Smooth muscle cell of the brain vasculature (primary cell): ENCODE results near the gene ABHD17C.

Experiments used
- DNase-seq: peaks from one replicate; pipeline ENCODE4 v3.0.0-alpha.2; 2012; ENCODE audit warnings: low read depth, low spot score

Gene ABHD17C

DNA sequence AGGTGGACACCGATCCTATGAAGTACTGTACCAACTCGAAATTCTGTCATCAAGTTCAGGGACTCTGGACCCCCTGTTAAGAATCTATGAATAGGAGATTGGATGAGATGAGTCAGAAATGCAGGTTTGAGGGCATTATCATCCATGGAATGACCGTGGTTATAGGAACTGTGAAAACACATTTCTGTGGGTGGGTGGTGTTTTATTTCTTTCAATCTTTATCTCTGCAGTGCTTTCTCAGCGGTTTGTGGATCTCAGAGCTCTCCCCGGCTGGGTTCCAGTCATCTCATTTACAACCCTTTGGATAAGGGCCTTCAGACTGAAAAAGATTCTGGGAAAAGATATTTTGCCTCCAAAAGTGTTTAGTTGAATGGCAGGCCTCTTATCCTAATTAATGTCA, 5.4 kb upstream of the ABHD17C start:
- DNase-seq, result no peak

DNA sequence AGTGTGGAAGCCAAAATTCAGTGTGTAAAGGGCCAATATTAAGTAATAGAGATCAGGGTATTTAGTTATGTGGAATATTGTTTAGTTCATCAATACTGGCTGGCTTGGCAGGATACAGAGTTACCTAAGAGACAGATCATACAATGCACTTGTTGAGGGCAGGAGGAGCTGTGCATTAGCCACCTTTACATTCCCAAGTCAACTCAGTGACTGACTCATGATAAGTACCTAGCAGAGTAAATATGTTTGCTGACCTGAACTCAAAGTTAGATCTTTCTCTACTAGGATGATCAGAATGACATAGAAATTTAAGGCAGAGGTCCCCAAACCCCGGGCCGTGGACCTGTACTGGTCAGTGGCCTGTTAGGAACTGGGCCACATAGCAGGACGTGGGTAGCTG, 3.5 kb upstream of the ABHD17C start:
- no peak for DNase-seq

DNA sequence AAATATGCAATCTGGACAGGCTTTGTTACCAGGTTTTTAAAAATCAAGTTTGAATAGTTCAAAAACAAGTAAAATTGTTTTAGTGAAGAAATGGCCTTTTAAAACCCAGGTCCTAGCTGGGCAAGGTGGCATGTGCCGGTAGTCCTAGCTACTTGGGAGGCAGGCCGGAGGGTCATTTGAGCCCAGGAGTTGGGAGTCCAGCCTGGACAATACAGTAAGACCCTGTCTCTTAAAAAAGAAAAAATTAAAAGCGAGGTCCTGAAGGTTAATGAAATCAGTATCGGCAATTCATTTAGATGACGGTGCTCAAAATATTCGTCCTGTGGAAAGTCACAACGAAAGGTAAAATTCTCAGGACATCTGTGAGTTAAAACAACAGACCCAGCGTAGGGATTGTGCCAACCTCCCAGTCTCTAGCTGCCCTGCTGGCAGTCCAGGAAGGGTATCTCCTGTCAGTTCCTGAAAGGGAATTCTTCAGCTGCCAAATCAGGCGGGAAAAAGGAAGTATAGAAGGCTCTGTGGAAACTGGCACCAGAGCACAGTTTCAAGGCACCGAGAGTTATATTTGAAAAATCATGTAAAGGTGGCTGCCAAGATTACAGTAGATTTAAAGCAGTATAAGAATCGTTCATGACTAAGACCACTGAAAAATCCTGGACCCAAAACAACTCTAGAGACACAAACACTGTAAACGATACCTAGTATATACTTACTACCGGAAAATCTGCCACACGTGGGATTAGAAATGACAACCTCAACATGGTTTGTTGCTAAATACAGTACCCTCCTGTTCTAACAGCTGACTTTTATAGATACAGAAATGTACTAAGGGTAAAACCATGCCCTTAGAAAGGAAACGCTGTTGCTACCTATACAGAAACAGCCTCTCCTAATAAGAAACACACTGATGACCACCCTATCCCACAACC, 1.2 kb upstream of the ABHD17C start:
- no peak for DNase-seq

DNA sequence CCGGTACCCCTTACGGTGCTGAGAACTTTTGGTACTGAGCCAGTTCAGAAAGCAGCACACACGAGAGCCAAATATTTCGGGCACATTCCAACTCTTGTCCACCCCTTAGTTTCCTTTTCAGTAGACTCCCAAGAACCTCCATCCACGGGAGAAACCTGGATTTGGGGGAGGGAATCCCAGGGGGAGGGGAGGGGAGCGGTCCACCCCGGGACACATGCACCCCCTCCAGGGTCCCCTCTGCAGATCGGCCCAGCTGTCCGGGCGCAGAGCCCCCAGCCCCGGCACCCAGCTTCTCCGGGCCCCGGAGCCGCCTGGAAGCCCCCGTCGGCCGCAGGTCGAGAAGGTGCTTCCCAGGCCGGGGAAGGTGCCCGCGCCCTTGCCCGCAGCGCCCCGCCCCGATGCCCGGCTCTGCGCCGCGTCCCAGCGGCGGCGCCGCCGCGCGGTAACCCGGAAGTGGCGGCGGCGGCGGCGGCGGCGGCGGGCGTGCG, 455 bp upstream of the ABHD17C start:
- no peak for DNase-seq

DNA sequence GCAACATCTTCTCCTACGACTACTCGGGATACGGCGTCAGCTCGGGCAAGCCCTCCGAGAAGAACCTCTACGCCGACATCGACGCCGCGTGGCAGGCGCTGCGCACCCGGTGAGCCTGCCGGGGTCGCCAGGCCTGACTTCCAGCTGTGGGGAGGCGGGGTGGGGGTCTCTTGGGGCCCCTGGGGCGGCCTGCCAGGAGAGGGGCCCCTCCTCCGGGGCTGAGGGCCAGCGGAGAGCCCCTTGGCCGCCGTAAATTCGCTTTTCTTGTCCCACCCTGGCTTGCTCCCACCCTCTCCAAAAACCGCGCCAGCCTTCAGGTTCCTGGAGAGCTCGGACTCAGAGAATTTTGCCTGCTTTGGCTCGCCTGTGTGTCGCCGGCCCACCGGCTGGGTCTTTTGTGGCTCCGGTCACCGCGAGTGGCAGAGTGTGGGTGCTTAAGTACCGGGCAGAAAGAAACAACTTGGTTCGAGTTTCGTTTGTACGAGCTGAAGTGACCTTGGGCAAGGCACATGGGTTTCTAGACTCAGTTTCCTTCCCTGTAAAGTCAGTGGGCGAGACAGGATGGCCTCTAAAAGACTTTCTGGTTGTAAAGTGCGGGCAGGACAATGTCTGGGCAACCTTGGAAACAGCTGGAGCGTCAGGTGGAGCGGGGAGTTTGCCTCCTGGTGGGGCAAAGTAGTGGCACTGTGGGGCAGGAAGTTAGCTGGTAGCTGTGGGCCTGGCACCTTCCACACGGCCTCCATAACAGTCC, 976 bp downstream of the ABHD17C start:
- DNase-seq, result no peak

DNA sequence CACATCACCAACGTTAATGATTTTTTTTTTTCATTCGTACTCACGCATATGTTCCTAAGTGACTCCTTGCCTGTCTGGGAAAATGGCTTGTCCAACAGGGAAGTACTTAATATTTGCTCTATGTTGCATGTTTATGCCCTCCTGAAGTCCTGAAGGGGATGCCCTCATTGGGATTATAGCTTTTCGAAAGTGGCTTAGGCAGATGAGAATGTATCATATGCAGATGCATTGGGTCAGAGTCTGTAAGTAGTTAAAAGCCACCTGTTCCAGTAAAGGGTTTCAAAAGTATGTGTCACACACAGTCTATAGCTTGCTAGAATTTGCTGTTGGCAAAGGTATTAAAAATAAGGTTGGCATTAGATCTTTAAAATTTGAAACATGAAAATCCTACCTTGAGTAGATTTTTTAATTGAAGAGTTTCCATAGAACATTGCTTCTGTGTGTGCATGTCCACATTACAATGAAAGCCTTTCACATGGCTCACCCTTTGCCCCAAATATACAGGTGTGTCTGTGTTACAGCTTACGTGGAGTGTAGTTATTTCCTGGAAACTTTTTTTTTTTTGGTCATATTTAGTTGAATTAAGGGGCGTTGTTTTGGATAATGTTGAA, 2.1 kb downstream of the ABHD17C start:
- DNase-seq, result no peak

DNA sequence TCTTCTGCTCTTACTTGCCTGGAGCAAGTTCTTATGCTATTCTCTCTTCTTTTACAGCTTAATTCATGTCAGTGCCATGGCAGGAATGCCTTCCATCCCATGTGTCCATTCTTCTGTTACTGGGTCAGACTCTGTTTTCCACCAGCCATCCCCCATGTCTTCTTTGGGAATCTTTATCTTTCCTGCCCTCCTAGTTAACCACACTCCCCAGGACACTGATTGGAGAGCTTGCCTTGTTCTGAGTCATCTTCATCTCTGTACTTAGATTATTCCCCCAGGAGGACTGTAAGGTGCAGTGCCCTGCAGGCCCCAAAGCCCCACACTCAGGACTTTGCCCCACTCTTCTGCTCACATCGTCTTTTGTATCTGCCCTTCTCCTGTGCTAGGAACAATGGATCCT, 3.6 kb downstream of the ABHD17C start:
- DNase-seq, result no peak

DNA sequence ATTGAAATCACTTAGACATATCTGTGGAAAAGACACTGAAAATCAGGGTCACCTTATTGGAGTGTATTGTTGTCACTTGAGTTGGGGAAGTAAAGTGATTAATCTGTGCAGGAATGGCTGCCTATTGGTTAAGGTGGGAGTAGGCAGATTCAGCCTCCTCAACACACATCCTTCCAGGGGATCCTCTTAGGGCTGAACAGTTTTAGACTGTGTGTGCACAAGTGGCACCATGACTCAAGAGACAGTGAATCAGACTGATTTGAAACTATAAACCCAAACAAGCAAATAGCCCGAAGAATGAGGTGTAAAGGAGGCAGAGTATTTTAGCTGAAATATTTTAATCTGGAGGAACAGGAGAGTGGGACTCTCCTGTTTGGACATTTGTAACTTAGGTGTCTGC, 4.9 kb downstream of the ABHD17C start:
- no peak for DNase-seq

DNA sequence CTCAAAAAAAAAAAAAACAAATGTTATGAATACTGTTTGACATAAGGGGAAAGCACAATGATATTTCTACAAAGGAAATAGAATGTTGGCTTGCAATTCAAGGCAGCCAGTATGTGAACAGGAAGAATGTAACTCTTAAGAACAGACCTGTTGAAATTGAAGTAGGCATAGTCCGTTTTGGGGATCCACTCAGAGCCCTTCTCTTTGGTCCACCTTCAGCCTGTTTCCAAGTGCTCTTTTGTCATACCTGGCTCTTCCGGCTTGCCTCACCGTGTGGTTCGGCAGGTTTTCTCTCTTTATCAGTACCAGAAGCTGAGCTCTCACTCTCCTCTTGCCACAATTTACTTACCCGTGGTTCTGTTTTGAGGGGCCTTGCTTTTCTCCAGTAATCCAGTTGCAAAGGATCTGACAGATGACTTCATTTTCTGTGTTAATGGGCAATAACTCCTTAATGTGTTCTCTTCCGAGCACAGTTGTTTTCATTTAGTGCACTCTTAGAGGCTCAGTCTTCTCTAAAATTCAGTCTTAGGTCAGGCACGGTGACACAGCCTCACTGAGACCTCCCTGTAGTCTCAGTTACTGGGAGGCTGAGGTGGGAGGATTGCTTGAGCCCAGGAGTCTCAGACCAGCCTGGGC, 6.7 kb downstream of the ABHD17C start:
- DNase-seq, result no peak

DNA sequence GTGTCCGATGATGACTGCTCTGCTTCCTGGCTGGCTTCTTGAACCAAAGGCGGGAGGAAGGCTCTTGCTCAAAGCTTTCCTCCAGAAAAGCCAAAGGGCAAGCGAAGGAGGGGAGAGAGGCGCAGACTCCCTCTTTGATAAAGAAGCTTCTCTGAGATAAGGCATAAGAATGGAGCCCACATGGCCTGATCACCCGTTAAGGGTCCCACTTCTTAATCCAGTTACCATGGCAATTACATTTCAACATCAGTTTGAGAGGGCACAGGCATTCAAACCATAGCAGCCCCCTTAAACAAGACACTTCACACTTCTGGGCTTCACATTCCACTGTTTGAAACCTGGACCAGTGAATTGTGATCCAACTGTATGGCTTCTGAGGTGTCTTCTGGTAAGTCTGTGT, 8.0 kb downstream of the ABHD17C start:
- DNase-seq, result no peak

DNA sequence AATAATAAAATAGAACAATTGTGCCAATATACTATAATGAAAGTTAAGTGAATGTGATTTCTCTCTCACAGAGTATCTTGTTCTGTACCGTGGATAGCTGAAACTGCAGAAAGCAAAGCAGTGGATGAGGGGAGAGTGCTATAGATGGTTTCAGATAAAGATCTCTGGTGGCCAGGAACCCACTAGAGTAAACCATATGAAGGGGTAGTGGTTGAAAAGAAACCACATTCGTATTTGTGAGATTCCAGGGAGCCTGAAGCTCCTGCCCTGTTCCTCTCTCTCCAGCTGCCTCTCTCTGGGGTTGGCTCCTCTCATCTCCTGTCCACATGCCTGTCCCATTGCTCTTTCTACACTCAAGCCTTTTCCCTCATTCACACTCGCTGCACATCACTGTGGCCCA, 8.9 kb downstream of the ABHD17C start:
- no peak for DNase-seq

DNA sequence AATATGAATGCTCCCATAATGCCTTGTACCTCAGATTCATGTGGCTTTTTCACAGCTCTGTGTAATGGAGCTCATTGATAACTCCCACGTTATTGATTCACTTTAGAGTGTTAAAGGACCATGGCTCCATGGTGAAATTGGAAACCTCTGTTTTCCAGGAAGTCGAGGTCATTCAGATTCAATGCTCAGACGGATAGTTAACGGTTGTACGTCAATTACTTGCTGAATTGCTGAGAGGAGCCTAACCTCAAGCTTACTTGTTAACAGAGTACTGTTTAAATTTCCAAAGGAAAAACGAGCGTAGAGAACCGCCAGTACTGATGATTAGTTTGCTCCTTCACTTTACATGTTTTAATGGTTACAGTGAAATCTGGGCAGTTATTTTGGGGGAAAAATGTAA, 11.1 kb downstream of the ABHD17C start:
- no peak for DNase-seq

DNA sequence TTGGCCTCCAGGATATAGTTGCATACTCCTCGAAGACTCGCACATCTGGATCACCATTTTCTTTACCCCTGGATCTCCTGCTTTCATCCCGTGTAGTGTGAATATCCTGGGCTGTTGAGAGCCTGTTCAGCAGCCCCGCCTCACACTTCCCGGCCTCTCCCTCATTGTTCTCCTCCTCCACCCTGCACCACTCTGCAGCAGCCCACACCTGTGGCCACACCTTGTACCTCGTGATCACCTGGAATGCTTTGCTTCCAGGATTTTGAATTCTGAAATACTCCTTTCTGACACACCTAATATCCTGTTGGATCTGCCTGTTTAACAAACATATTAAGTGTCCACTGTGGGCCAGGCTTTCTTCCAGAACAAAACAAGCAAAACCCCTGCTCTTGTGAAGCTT, 14.4 kb downstream of the ABHD17C start:
- no peak for DNase-seq

DNA sequence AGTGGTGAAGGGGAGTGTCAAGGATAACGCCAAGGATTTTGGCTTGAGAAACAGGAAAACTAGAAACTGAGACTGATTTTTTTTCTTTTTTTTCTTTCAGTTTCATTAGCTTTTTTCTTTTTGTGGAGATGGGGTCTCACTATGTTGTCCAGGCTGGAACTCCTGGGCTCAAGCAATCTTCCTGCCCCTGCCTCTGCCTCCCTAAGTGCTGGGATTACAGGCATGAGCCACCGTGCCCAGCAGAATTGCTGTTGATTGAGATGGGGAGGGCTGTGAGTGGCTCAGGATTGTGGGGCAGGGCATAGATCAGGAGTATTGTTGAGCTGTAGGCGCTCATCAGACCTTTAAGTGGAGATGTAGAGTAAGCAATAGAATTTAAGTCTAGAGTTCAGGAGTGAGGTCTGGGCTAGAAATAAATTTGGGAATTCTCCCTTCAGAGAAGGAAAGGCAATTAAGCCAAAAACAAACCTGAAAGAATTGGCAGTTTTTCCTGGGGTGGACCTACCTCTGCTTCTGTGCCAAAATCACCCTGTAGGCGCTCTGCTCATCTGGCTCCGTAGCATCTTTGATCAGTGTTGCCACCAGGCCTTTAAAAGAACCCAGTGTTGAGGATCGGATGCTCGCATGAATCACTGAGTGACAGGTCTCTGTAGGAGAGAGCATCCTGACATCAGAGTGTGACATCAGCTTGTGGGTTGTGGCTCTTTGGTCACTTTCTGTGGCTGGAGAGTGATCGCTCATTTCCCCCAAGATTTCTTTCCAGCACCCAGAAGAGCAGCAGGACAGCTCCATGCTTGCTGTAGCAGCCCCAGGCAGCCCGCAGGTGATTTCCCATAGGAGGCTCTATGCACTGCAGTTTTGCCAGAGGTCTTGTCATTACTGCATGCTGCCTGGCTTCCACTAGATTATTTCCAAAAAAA, 15.8 kb downstream of the ABHD17C start:
- DNase-seq, result no peak

DNA sequence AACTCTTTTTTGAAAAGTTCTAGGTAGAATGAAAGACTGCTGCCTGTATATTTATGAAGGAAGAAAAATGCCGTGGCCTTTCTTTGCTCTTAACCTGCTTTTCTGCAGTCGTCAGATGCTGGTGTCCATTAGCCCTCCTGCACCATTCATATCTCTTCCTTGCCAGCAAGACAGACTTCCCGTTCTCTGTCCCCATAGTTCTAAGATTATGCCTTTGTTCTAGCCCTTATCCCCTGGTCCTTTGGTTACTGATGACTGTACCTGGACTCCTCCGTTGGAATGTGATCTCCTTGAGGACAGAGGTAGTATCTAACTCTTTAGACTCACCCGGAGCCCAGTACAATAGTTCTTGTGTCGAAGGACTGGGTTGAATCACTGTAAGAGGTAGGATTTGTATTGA, 16.8 kb downstream of the ABHD17C start:
- DNase-seq, result no peak

DNA sequence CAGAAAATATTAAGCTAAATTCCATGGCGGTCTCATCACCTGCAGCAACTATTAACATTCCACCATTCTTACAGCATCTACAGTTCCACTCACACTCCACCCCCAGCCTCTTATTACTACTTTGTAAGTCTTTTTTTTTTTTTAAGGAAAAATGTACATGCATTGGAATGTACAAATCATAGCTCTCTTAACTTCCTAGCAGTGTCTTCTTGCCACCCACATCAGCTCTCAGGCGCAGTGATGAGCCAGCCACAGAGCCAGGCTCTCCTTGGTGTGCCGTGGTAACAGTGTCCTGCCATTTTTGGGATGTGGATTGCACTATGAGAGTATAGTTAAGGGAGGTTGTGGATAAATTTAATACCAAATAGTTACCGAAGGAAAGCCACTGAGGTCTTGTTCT, 17.8 kb downstream of the ABHD17C start:
- no peak for DNase-seq

DNA sequence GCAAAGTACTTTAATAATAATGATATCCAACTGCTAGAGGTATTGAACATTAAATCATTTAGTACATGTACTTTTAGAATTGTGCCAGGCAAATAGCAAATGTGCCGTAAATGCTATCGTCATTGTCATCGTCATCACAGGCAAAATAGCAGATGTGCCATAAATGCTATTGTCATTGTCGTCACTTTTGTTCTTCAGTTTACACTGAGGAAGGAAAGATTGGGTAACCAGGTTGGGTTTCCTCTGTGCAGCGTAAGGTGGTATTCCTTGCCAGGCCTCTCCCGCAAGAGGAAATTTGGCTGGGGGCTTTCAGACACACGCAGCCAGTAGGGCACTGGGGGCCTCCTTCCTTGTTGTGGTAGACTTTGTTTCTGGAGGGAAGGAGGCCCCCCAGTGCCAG, 26.4 kb downstream of the ABHD17C start:
- DNase-seq, result no peak

DNA sequence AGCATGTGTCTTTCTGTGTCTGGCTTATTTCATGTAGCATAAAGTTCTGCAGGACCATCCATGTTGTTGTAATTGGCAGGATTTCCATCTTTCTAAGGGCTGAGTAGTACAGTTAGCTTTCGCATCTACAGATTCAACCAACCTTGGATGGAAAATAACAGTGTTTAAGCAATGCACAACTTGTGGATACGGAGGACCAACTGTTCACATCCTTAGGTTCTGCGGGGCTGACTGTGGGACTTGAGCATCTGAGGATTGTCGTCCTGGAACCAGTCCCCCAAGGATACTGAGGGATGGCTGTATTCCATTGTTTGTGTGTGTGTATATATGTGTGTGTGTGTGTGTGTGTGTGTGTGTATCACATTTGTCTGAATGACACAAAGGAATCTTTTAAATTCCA, 27.7 kb downstream of the ABHD17C start:
- no peak for DNase-seq

DNA sequence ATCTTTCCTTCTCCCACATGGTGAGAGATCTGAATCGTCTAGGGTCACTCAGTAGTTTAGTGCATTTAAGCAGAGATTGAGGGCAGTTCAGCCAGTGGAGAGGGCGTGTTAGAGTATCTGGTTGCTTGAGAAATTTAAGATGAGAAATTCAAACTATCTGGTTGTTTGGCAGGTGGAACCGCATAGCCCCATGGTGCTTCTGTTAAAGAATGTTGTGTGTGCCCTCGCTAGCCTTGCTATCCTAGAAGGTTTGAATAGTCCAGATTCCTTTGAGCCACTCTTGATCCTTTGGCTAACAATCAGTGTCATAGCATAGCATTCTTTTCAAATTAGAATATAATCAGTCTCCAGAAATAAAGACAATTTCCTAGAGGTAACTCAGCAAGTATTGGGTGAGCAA, 32.1 kb downstream of the ABHD17C start:
- DNase-seq, result no peak

DNA sequence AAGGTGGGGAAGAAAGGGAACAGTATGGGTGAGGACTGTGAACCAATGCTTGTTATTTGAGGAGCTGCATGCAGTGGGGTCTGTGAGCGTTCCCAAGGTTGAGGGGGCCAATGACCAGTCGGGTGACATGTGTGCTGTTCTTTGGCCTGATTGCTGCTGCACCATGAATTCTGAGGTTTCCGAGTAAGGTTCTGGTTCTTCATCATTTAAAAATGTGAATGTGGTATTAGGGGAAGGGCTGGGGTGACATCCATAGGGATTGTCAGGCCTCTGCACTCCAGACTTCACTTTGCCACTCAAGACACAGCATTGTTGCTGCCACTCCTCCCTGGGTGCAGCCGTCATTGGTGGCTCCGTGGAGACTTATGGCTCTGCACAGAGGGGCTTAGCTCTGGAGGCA, 32.5 kb downstream of the ABHD17C start:
- DNase-seq, result no peak

DNA sequence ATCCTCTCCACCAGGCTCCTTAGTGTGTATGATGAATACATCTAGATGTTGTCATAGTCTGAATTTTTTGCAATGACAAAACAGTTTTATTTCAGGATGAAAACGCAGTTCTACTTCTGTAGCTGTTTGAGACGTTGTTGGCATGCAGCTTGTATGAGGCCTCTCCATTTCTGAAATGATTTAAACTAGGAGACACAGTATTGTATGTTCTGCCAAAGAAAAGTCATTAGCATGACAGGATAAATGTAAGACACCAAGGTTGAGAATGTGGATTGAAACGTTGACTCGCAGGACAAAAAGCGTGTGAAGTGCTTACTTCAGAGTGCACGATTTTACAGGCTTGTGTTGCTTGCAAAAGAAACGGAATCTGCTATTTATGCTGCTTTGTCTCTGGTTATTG, 35.3 kb downstream of the ABHD17C start:
- no peak for DNase-seq
